GM12875 (cell line): Measurements from ENCODE around the gene LRRC4B.

Experiments used
- H3K4me3 ChIP-seq: one replicate; pipeline ENCODE4 v1.5.1; 2011; ENCODE audit warnings: low read depth, low read length, control low read depth
- TF ChIP-seq, protein P1 (sequence below): IDR thresholded peaks from 2 replicates; pipeline ENCODE4 v1.5.1; 2011; ENCODE audit warnings: low read depth, mild to moderate bottlenecking, control low read depth, inconsistent platforms, low read length, moderate library complexity, borderline replicate concordance; ENCODE audit not compliant: insufficient read depth

LRRC4B gene

DNA sequence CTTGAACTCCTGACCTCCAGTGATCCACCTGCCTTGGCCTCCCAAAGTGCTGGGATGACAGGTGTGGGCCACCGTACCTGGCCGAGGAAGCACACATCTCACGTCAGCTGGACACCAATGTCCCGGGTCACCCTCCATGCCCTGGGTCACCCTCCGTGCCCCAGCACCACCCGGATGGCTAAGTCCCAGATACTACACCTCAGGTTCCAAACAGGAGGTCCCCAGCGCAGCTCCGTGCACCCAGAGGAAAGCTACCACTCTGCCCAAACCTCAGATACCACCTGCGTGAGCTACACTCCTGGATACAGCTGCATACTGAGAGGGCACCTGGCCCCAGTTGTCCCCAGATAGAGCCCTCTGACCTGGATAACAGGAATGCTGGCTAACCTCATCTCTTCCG lies 14.0 kb downstream of the LRRC4B start:
- TF ChIP-seq, protein P1, sequence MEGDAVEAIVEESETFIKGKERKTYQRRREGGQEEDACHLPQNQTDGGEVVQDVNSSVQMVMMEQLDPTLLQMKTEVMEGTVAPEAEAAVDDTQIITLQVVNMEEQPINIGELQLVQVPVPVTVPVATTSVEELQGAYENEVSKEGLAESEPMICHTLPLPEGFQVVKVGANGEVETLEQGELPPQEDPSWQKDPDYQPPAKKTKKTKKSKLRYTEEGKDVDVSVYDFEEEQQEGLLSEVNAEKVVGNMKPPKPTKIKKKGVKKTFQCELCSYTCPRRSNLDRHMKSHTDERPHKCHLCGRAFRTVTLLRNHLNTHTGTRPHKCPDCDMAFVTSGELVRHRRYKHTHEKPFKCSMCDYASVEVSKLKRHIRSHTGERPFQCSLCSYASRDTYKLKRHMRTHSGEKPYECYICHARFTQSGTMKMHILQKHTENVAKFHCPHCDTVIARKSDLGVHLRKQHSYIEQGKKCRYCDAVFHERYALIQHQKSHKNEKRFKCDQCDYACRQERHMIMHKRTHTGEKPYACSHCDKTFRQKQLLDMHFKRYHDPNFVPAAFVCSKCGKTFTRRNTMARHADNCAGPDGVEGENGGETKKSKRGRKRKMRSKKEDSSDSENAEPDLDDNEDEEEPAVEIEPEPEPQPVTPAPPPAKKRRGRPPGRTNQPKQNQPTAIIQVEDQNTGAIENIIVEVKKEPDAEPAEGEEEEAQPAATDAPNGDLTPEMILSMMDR, result no peak
- H3K4me3 ChIP-seq, result no peak overlapping the region

DNA sequence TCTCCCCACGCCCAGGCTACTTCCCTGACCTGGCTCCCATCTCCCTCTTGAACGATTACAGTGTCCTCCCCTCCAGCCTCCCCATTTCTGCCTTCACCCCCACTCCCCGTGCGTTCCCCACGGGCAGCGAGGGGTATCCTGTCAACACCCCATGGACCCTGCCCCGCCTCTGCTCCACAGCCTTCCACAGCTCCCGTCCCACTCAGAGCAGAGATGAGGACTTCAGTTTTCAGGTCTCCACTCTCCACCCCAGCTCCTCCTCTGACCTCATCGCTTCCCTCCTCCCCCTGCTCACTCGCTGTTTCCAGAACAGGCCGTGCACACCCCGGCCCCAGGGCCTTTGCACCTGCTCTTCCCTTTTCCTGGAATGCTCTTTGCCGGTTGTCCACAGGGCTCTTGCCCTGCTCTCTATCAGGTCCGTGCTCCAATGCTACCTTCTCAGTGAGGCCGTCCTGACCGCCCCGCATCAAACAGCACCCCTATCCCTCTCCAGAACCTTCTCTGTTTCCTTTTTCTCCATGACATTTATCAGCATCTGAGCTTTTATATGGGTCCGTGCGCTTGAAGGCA lies 15.0 kb downstream of the LRRC4B start:
- TF ChIP-seq, protein P1, result no peak
- H3K4me3 ChIP-seq, result no peak overlapping the region

DNA sequence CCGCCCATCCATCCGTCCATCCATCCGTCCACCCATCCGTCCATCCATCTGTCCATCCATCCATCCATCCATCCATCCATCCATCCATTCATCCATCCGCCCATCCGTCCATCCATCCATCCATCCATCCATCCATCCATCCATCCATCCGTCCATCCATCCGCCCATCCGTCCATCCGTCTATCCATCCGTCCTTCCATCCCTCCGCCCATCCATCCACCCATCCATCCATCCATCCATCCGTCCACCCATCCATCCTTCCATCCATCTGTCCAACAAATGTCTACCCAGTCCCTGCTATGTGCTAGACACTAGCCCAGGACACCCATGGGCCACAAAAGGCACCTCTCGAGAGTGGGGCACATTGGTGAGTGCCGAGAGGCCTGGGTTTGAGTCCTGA lies 15.7 kb downstream of the LRRC4B start:
- TF ChIP-seq, protein P1, result no peak
- H3K4me3 ChIP-seq, result no peak overlapping the region

DNA sequence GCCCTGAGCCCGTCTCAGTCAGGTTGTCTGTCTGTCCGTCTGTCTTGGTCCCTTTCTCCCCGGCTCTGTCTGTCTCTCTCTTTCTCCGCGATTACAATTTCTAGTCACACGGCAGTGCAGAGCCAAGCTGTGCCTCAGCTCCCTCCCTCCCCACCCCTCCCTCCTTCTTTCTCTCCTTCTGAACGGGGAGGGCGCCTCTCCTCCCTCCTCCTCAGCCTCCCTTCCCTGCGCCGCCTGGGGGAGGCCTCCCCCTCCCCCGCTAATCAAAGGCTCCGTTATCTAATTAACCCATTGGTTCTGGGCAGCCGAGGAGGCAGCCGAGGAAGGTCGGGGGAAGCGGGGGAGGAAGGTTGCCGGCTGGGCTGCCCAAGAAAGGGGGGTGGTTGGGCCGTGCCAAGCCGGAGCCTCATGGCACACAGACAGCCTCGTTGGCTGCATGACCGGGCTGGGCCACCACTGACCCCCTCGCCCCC lies 16.5 kb downstream of the LRRC4B start:
- no peak overlapping the region for H3K4me3 ChIP-seq
- TF ChIP-seq, protein P1, result no peak

DNA sequence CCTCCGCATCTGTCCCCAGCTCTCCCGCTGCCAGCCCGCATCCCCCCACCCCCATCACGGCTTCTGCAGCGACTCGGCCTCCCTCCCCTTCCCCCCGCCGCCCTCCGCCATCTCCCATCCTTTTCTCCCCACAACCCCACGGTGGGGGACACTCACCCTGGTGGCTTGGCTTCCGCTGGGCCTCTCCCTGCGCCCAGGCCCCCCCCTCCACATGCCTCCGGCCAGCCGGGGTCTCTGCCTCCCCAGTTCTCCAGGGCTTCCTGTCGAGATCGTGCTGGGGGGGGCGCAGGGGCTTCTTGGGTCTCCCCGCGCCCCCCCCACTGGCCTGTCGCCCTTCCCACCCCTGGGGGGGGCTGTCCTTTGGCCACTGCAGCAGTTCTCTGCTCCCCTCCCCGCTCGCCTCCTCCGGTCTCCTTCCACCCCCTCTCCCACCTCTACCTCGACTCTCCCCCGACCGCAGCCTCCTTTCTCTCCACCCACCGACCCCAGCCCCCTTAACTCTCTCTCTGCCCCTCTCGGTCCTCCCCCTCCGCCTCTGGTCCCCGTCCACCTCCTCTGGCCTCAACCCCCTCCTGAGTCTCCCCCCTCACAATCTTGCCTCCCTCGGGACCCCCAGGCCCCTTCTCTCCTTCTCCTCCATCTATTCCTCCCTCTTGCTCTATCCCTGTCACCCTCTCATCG lies 17.1 kb downstream of the LRRC4B start:
- no peak overlapping the region for H3K4me3 ChIP-seq
- TF ChIP-seq, protein P1, result no peak

DNA sequence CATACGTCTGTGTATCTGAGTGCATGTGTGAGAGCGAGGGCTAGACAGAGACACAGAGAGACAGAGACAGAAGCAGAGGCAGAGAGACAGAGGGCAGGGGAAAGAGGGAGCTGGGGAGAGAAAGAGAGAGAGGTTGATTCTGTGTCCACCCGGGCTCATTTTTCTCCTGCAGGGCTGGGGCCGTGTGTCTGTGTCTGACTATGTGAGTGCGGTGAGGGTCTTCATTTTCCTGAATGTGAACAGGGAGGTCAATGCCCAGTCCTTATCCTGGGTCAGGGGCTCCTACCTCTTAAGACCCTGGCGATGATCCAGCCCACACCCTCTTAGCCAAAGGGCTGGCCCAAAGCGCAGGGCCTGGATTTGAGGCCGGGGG lies 17.7 kb downstream of the LRRC4B start:
- no peak overlapping the region for H3K4me3 ChIP-seq
- TF ChIP-seq, protein P1, result no peak
